GM19351 (cell line): Measurements from ENCODE around the gene PPP4R1.

Experiments
- ATAC-seq: cut with Tn5 transposase; IDR thresholded peaks from one replicate; pipeline ENCODE4 v1.9.1; 2021; ENCODE audit warnings: mild to moderate bottlenecking, moderate library complexity; ENCODE audit not compliant: unreplicated experiment

The PPP4R1 gene

DNA sequence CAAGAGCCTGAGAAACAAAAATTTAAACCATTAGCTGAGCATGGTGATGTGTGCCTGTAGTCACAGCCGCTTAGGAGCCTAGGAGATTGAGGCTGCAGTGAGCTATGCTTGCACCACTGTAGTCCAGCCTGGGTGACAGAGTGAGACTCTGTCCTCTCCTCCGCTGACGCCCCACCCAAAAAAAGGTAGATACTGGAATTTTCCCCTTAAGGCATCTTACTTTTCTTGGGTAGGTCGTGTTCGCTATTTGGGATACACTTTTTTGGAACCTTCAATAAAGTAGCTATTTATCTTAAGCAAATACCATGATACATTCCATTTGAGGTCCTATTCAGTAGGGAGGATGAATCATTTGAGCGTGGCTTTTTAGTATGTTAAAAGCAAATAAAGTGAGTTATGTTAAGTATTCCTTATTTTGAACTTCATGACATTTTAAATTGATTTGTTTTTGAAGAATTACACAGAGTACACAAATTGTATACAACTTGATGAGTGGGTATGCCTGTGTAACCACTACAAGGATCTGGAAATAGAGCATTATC is 100.3 kb downstream of the PPP4R1 start:
- ATAC-seq, result no peak

DNA sequence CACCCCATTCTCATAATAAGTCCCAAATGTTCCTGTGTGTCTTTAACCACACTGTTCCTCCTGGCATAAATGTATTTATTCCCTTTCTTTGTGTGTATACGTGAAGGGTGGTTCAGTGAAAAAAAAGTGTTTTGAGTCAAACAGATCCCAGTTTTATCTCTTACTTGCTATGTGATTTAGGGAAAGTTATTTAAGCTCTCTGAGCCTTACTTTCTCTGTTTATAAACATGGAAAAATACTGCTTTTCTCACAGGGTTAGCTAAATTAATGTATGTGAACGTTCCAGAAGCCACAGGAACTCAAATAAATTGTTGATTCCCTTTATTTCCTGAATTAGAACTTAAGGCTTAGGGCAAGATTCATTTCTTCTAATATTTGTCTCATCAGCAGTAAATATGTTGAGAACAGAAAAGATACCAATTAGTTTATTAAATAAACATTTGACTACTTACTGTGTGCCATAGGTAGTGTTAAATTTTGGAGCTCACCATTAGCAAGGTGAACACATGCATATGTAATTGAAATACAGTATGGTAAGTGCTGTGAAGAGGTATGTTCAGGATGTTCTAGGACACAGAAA is 105.8 kb downstream of the PPP4R1 start:
- ATAC-seq, result no peak

DNA sequence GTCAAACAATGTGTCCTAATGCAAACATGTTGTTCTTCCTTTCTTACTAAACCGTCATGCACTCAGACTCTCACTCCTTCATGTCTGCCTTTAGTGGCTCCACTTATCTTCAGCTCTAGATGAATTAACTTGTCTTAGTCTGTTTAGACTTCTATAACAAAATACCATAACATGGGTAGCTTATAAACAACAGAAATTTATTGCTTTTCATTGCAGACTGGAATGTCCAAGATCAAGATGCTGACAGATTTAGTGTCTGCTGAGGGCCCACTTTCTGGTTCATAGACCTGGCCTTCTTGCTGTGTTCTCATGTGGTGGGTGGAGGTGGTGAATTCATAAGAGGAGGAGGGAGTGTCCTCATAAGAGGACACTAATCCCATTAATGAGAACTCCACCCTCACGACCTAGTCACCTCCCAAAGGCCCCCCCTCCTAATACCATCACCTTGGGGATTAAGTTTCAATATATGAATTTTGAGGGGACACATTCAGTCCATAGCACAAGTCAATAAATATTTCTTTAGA is 106.7 kb downstream of the PPP4R1 start:
- ATAC-seq, result no peak

DNA sequence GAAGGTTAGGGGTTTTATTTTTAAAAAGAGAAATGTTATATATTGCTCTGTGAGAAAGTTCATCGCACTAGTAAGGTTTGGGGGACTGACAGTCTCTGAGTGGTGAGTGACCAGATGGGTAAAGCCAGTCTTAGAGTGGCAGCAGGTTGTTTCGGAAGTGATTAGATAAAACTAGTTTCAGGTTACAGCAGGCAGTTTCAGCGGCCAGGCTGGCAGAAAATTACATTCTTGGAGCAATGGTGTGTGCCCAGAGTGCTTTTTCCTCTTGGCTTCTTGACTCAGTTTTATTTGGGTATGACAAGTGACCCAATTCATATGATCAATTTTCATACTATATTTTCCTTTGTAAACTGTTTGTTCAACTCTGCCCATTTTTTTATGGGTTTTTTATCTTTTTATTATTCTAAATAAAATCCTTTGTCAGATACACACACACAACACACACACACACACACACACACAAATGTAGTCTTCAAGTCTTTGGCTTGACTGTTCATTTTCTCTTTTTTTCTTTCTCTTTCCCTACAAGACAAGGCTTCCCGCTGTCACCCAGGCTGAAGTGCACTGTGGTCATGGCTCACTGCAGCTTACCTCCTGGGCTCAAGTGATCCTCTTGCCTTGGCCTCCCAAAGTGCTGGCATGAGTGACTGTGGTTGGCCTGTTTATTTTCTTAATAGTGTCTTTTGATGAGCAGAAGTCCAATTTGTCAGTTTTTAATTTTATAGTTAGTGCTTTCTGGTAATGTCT is 108.1 kb downstream of the PPP4R1 start:
- ATAC-seq, result no peak
